HG02840 (cell line): ENCODE measurements around the gene OR11A1.

Experiments used
- ATAC-seq: cut with Tn5 transposase; IDR thresholded peaks from one replicate; pipeline ENCODE4 v1.9.1; 2021; ENCODE audit warnings: mild to moderate bottlenecking, moderate library complexity, moderate number of reproducible peaks; ENCODE audit not compliant: unreplicated experiment, low FRiP score

The OR11A1 gene

GRCh38 chr6:29403801-29404200, 53.1 kb downstream of the OR11A1 start:
- ATAC-seq = no peak

- no peak for ATAC-seq
These were observed 57.3 kb downstream of the OR11A1 start for GRCh38 chr6:29399525-29399924.

GRCh38 chr6:29395331-29395730, 61.5 kb downstream of the OR11A1 start, which contains the start of gene OR12D2:
Gene OR12D2 (plus strand): TSS chr6:29395631. CDS start chr6:29396700, 1,069 bp downstream.
- ATAC-seq = no peak

GRCh38 chr6:29388533-29388932, 68.3 kb downstream of the OR11A1 start:
- no peak for ATAC-seq

GRCh38 chr6:29376003-29376402, 80.9 kb downstream of the OR11A1 start:
- no peak for ATAC-seq
